Ovary (tissue), 3 donors: ENCODE results near the gene LAPTM5.

Source experiments
- CTCF ChIP-seq, 3 donors: fragments of 450-650 bp in 2 of 3; fragments of 200-600 bp in 1 of 3; IDR thresholded peaks; one replicate each; pipeline versions ENCODE4 v1.5.1 to v1.8.0; 2016 to 2022; ENCODE audit warnings: antibody characterized with exemption in 3 of 3, mild to moderate bottlenecking in 1 of 3
- EP300 ChIP-seq: sonication (generic); formaldehyde crosslinking; IDR thresholded peaks from one replicate; pipeline ENCODE4 v1.6.1; 2017; ENCODE audit warnings: antibody characterized with exemption
- POLR2A ChIP-seq: fragments of 450-650 bp; IDR thresholded peaks from one replicate; pipeline ENCODE4 v1.6.1; 2017; ENCODE audit warnings: antibody characterized with exemption, mild to moderate bottlenecking, moderate library complexity
- donor health status: DM: no; HTN: no; CAD: no.

DNA sequence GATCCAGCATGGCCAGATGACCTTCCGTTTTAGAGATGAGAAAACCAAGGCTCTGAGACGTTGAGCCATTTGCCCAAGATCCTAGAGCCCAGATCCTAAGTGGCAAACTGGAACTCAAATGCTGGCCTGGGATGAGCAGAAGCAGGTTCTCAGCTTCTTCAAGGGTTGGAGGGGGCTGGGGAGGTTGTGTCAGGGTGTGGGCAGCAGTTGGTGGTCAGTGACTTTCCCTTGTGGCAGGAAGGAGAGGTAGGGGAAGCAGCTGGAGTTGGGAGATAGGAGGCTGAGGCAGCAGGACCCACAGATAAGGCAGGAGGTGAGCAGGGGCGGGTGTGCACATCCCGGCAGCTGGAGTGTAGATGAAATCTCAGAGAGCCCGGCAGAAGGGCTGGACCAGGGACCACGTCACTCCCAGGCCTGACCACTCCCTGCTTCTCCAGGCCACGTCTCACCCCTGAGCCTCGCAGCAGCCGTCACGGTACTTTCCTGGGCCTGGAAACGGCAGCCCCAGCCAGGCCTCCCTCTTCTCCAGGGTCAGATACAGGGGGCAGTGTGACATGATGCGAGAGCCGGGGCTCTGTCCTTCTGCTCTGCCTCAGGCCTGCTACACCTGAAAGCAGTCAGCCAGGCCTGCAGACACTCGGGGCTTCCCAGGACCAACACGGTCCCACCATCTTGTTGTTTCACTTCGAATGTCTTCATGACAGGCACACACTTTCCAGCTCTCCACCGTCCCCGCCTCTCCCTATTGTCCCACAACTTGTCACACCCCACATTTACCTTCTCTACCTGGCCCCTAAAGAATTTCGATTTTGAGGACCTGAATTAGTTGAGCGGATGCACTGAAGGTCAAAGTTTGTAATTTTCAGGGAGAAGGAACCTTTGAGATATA, 11.5 kb upstream of the LAPTM5 start:
- no peak for TF ChIP-seq CTCF (IDR thresholded peaks at IDR 0.05)
- TF ChIP-seq POLR2A: no peak
- TF ChIP-seq EP300: no peak
